Pancreas (tissue), 10 donors: ENCODE results near the gene CYP4F11. TPM values are rescaled to one million over a fixed set of nuclear protein-coding genes. Genes with fewer than 3 reads are reported as not detected.

Experiments
- ATAC-seq, 4 donors: fragments of 200-7000 bp; cut with Tn5 transposase; one replicate each; pipeline versions ENCODE4 v1.8.0 to v1.9.1; 2020; ENCODE audit warnings: mild to moderate bottlenecking in 4 of 4, moderate library complexity in 4 of 4
- DNase-seq, 6 donors: peaks; one replicate each; pipeline ENCODE4 v3.0.0-alpha.2; 2020
- FAIRE-seq: peaks from 2 replicates; lab custom pipeline; 2012; peaks lifted over from hg19 to GRCh38; lab: Jason Lieb, UNC
- H3K27ac ChIP-seq, 4 donors: fragments of 200-600 bp; sonication (generic); 1 replicate in 3 of 4; 2 replicates in 1 of 4; pipeline versions ENCODE4 v1.5.0 to v1.8.0; 2020
- H3K27me3 ChIP-seq, 4 donors: fragments of 200-600 bp; one replicate each; pipeline ENCODE4 v1.8.0; 2021
- H3K36me3 ChIP-seq, 3 donors: fragments of 200-600 bp; sonication (generic) in 1 of 3; one replicate each; pipeline versions ENCODE4 v1.5.0 to v1.8.0; 2020 to 2021
- H3K4me1 ChIP-seq, 3 donors: fragments of 200-600 bp; one replicate each; pipeline ENCODE4 v1.8.0; 2021
- H3K4me3 ChIP-seq, 4 donors: fragments of 200-600 bp; sonication (generic) in 2 of 4; one replicate each; pipeline versions ENCODE4 v1.5.0 to v1.8.0; 2020 to 2021
- H3K9me3 ChIP-seq, 4 donors: fragments of 200-600 bp; one replicate each; pipeline ENCODE4 v1.8.0; 2021
- WGBS, 2 donors: extraction: QIAGEN DNeasy Blood & Tissue Kit; methylation state at CpG; one replicate each; pipeline ENCODE4 v1.1.7; 2013; 5-methylcytosine and 5-hydroxymethylcytosine counted together
- intact Hi-C, 3 donors: fragments of 100-400 bp; cut with DNase I; formaldehyde crosslinking; loops; one replicate each; pipeline versions ENCODE4 v1.11.1 to v1.14.2; 2022
- polyA plus RNA-seq, 2 donors: library from polyadenylated mRNA; stranded (reverse); fragments of 200-250 nt; gene quantifications; one replicate each; pipeline ENCODE4 v1.2.3, GENCODE V29; 2013
- total RNA-seq, 6 donors: library from RNA; stranded (reverse); fragmentation: NEBNext Ultra II Directional in 4 of 6; extraction: Animal tissue kit (Norgen Biotek cat#: 25700) in 4 of 6; gene quantifications; one replicate each; pipeline versions ENCODE4 v1.2.1 to v1.2.4, GENCODE V29; 2021 to 2023
- TF ChIP-seq, protein P1 (sequence below), 4 donors: fragments of 200-600 bp; sonication (generic) in 3 of 4; IDR thresholded peaks; one replicate each; pipeline versions ENCODE4 v1.5.0 to v1.8.0; 2021; ENCODE audit warnings: antibody characterized with exemption in 4 of 4
- donor health status: healthy with polysubstance abuse.
- donor health status: DM: no; HTN: no; CAD: no; lungs with moderate emphysema.
- donor health status: DM: no; HTN: no; CAD: no.
- donor health status: control.
- donor health status: control.
- donor health status: Bipolar disorder and iron deficiency.
- donor health status: DM: yes; HTN: yes; CAD: no.
- donor health status: DM: no; HTN: no; CAD: no.
- donor health status: DM: no; HTN: no; CAD: no.
- donor health status: DM: yes; HTN: yes; CAD: no.

Gene CYP4F11
- total and polyA plus RNA-seq, 8 donors = 0.32 to 3.4 (median 2.3) TPM

DNA sequence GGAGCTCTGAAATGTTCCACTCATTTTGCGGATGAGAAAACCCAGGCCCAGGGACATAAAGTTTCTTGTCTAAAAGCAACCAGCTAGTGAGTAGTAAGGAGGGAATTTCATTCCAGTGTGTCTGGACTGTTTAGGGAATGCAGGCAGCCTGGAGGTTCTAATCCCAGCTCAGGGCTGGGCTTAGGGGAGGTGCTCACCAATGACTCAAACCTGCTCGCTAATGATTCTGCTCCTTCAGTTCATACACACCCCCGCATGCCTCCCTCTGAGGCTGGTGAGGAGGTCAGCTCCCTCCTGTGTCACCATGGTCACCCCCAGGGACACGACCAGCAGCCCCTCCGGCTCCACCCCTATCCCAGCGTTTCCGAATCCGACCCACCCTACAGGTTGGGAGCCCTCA is 71.1 kb downstream of the CYP4F11 start:
- no peak overlapping the region for H3K27ac ChIP-seq
- TF ChIP-seq, protein P1, sequence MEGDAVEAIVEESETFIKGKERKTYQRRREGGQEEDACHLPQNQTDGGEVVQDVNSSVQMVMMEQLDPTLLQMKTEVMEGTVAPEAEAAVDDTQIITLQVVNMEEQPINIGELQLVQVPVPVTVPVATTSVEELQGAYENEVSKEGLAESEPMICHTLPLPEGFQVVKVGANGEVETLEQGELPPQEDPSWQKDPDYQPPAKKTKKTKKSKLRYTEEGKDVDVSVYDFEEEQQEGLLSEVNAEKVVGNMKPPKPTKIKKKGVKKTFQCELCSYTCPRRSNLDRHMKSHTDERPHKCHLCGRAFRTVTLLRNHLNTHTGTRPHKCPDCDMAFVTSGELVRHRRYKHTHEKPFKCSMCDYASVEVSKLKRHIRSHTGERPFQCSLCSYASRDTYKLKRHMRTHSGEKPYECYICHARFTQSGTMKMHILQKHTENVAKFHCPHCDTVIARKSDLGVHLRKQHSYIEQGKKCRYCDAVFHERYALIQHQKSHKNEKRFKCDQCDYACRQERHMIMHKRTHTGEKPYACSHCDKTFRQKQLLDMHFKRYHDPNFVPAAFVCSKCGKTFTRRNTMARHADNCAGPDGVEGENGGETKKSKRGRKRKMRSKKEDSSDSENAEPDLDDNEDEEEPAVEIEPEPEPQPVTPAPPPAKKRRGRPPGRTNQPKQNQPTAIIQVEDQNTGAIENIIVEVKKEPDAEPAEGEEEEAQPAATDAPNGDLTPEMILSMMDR (IDR thresholded peaks at IDR 0.05) = no peak
- no peaks in the 10 kb centered on the region for H3K27me3 ChIP-seq
- no peaks in the 10 kb centered on the region for H3K36me3 ChIP-seq
- ATAC-seq (no peak), FAIRE-seq (no peak), DNase-seq (no peak)
- H3K9me3 ChIP-seq = no peaks in the 10 kb centered on the region
- H3K4me3 ChIP-seq = no peak overlapping the region
- no peaks in the 10 kb centered on the region for H3K4me1 ChIP-seq
- 55 to 66% methylated on average over 8 of the region's 8 CpGs for WGBS, 2 donors
- intact Hi-C loops = no loop called here

DNA sequence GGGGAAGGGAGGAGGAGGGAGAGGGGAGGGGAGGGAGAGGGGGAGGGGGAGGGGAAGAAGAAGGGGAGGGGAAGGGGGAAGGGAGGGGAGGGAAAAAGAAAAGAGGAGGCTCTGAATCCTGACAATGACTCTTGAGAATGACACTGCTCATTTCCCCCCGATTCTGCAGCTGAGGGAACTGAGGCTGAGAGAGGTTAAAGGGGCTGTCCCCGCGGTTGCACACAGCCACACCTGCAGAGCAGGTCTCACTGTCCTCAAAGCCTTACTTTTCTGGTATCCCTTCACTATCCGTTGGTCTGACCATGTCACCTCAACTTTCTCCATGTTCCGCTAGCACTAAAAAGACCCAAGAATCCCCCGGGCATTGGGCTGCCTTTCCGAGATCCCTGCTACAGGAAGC is 71.9 kb downstream of the CYP4F11 start:
- DNase-seq = no peak

More for the DNA sequence above, 71.9 kb downstream of the CYP4F11 start:
- H3K27me3 ChIP-seq = no peaks in the 10 kb centered on the region
- ATAC-seq = no peak
- no peaks in the 10 kb centered on the region for H3K4me1 ChIP-seq
- WGBS, 2 donors = 33 to 35% methylated on average over 7 of the region's 7 CpGs
- TF ChIP-seq, protein P1 (IDR thresholded peaks at IDR 0.05) = no peak
- no peak overlapping the region for H3K27ac ChIP-seq
- intact Hi-C loops = no loop called here
- no peak for FAIRE-seq
- no peaks in the 10 kb centered on the region for H3K36me3 ChIP-seq
- H3K9me3 ChIP-seq = no peaks in the 10 kb centered on the region
- H3K4me3 ChIP-seq = no peak overlapping the region

Other genes starting within 250 kb of the CYP4F11 start
- not detected for gene OR10H2, start 206.5 kb downstream of the CYP4F11 start, total RNA-seq
- not detected for gene OR10H2, start 206.5 kb downstream of the CYP4F11 start, polyA plus RNA-seq
- gene OR10H3, start 196.5 kb downstream of the CYP4F11 start, total RNA-seq = not detected
- gene OR10H3, start 196.5 kb downstream of the CYP4F11 start, polyA plus RNA-seq = not detected
- not detected for gene OR10H5, start 146.9 kb downstream of the CYP4F11 start, total RNA-seq
- under 1 TPM in 1 of 2 donors, not detected in 1; 0.05 TPM for gene OR10H5, start 146.9 kb downstream of the CYP4F11 start, polyA plus RNA-seq
- under 1 TPM in 1 of 6 donors, not detected in 5; 0.03 TPM for gene OR10H1, start 118.9 kb downstream of the CYP4F11 start, total RNA-seq
- gene OR10H1, start 118.9 kb downstream of the CYP4F11 start, polyA plus RNA-seq = not detected
- under 1 TPM in 3 of 6 donors, not detected in 3; 0.28 to 0.43 (median 0.31) TPM for gene CYP4F2, start 36.5 kb downstream of the CYP4F11 start, total RNA-seq
- gene CYP4F2, start 36.5 kb downstream of the CYP4F11 start, polyA plus RNA-seq = under 1 TPM in 1 of 2 donors, not detected in 1; 0.09 TPM
- gene OR10H4, start 14.5 kb upstream of the CYP4F11 start, total RNA-seq = not detected
- not detected for gene OR10H4, start 14.5 kb upstream of the CYP4F11 start, polyA plus RNA-seq
- gene TPM4, start 142.0 kb upstream of the CYP4F11 start, total RNA-seq = 100 to 1,000 TPM in 2 of 6 donors, 10 to 100 TPM in 4; 36.8 to 161 (median 50.8) TPM
- 100 to 1,000 TPM; 102 to 126 TPM for gene TPM4, start 142.0 kb upstream of the CYP4F11 start, polyA plus RNA-seq
- gene RAB8A, start 177.4 kb upstream of the CYP4F11 start, total RNA-seq = 10 to 100 TPM; 18.6 to 40.8 (median 27.8) TPM
- 10 to 100 TPM; 12.0 to 18.0 TPM for gene RAB8A, start 177.4 kb upstream of the CYP4F11 start, polyA plus RNA-seq
- gene HSH2D, start 209.2 kb upstream of the CYP4F11 start, total RNA-seq = 1 to 10 TPM; 2.2 to 5.9 (median 3.6) TPM
- gene HSH2D, start 209.2 kb upstream of the CYP4F11 start, polyA plus RNA-seq = 10 to 100 TPM; 12.5 to 13.2 TPM
- not detected for gene CIB3, start 239.0 kb upstream of the CYP4F11 start, total RNA-seq
- not detected for gene CIB3, start 239.0 kb upstream of the CYP4F11 start, polyA plus RNA-seq